DMS 273 treated with DMSO at 0.1 percent for 48 hours (cell line): ENCODE data around the gene SYT1.

Experiments
- DNase-seq: peaks from one replicate; lab custom pipeline; 2025; lab: John Stamatoyannopoulos, UW

Gene SYT1

GRCh38 chr12:79351251-79351650 lies 486.7 kb downstream of the SYT1 start:
- DNase-seq = no peak

- DNase-seq = no peak
Measured at GRCh38 chr12:79356216-79356615, 491.6 kb downstream of the SYT1 start.

- DNase-seq = no peak
Measured at GRCh38 chr12:79357048-79357447, 492.5 kb downstream of the SYT1 start.

- no peak for DNase-seq
Measured at GRCh38 chr12:79358716-79359300, 494.2 kb downstream of the SYT1 start.

- no peak for DNase-seq
Measured at GRCh38 chr12:79360286-79360685, 495.7 kb downstream of the SYT1 start.

GRCh38 chr12:79360936-79361335 lies 496.4 kb downstream of the SYT1 start:
- DNase-seq = no peak

- DNase-seq = no peak
Measured at GRCh38 chr12:79364197-79364596, 499.6 kb downstream of the SYT1 start.

GRCh38 chr12:79366374-79366773 lies 501.8 kb downstream of the SYT1 start:
- DNase-seq = no peak

- no peak for DNase-seq
Measured at GRCh38 chr12:79367032-79367589, 502.5 kb downstream of the SYT1 start.

GRCh38 chr12:79370021-79370420 lies 505.4 kb downstream of the SYT1 start:
- no peak for DNase-seq

- DNase-seq = no peak
Measured at GRCh38 chr12:79371226-79371625, 506.7 kb downstream of the SYT1 start.

- no peak for DNase-seq
Measured at GRCh38 chr12:79373896-79374499, 509.4 kb downstream of the SYT1 start.

- DNase-seq = no peak
Measured at GRCh38 chr12:79374545-79374944, 510.0 kb downstream of the SYT1 start.

- DNase-seq = no peak
Measured at GRCh38 chr12:79375050-79375449, 510.5 kb downstream of the SYT1 start.

- no peak for DNase-seq
Measured at GRCh38 chr12:79378496-79378895, 513.9 kb downstream of the SYT1 start.

- DNase-seq = no peak
Measured at GRCh38 chr12:79380402-79380801, 515.8 kb downstream of the SYT1 start.

GRCh38 chr12:79381248-79382208 lies 517.0 kb downstream of the SYT1 start:
- DNase-seq = no peak

GRCh38 chr12:79384551-79384950 lies 520.0 kb downstream of the SYT1 start:
- no peak for DNase-seq

- no peak for DNase-seq
Measured at GRCh38 chr12:79388011-79388410, 523.4 kb downstream of the SYT1 start.

- no peak for DNase-seq
Measured at GRCh38 chr12:79393842-79394241, 529.3 kb downstream of the SYT1 start.

- no peak for DNase-seq
Measured at GRCh38 chr12:79397609-79398008, 533.0 kb downstream of the SYT1 start.

GRCh38 chr12:79400481-79400880 lies 535.9 kb downstream of the SYT1 start:
- DNase-seq = no peak

- no peak for DNase-seq
Measured at GRCh38 chr12:79402606-79403005, 538.0 kb downstream of the SYT1 start.
